GM23338 (cell line): ENCODE results near the gene SEC11A. TPM values are rescaled to one million over a fixed set of nuclear protein-coding genes. Genes with fewer than 3 reads are reported as not detected.

Source experiments
- ATAC-seq: fragments of 200-7000 bp; cut with Tn5 transposase; 3 replicates; pipeline ENCODE4 v1.9.1; 2020
- DNase-seq: peaks from one replicate; pipeline ENCODE4 v3.0.0-alpha.2; 2015; ENCODE audit warnings: low spot score
- H2AFZ ChIP-seq: fragments of 200-600 bp; sonication (generic); 2 replicates; pipeline ENCODE4 v1.8.0; 2016; ENCODE audit warnings: antibody characterized with exemption, mild to moderate bottlenecking, moderate library complexity
- H3F3A ChIP-seq: fragments of 200-600 bp; sonication (generic); replicated peaks from 2 replicates; pipeline ENCODE4 v1.8.0; 2017; ENCODE audit warnings: antibody characterized with exemption, mixed run types, low read depth
- H3K27ac ChIP-seq: fragments of 200-600 bp; sonication (generic); 2 replicates; pipeline ENCODE4 v1.6.1; 2016; ENCODE audit warnings: low read depth
- H3K27me3 ChIP-seq: fragments of 200-600 bp; sonication (generic); 2 replicates; pipeline ENCODE4 v1.8.0; 2016; ENCODE audit warnings: mild to moderate bottlenecking, mixed run types, moderate library complexity; ENCODE audit not compliant: insufficient read depth
- H3K36me3 ChIP-seq: fragments of 200-600 bp; sonication (generic); 2 replicates; pipeline ENCODE4 v1.8.0; 2016; ENCODE audit warnings: mild to moderate bottlenecking; ENCODE audit not compliant: insufficient read depth
- H3K4me1 ChIP-seq: fragments of 200-600 bp; sonication (generic); 2 replicates; pipeline ENCODE4 v1.8.0; 2016; ENCODE audit warnings: mild to moderate bottlenecking, moderate library complexity; ENCODE audit not compliant: insufficient read depth
- H3K4me2 ChIP-seq: fragments of 200-600 bp; sonication (generic); 2 replicates; pipeline ENCODE4 v1.7.1; 2017; ENCODE audit warnings: mixed run types
- H3K4me3 ChIP-seq: fragments of 200-600 bp; sonication (generic); 2 replicates; pipeline ENCODE4 v1.6.1; 2016; ENCODE audit warnings: mixed run types
- H3K79me2 ChIP-seq: fragments of 200-600 bp; sonication (generic); replicated peaks from 2 replicates; pipeline ENCODE4 v1.8.0; 2017; ENCODE audit warnings: mild to moderate bottlenecking; ENCODE audit not compliant: insufficient read depth
- H3K9me2 ChIP-seq: fragments of 200-600 bp; sonication (generic); 2 replicates; pipeline ENCODE4 v1.8.0; 2017; ENCODE audit not compliant: insufficient read depth
- H4K20me1 ChIP-seq: fragments of 200-600 bp; sonication (generic); replicated peaks from 2 replicates; pipeline ENCODE4 v1.8.0; 2017; ENCODE audit warnings: mild to moderate bottlenecking; ENCODE audit not compliant: insufficient read depth
- H3K27ac Mint-ChIP-seq: 2 replicates; pipeline ENCODE4 v1.8.0; 2020; ENCODE audit warnings: inconsistent platforms, mild to moderate bottlenecking, moderate library complexity, mixed read lengths
- H3K27me3 Mint-ChIP-seq: 3 replicates; pipeline ENCODE4 v1.8.0; 2022; ENCODE audit warnings: low read depth, mild to moderate bottlenecking, moderate library complexity, mixed read lengths, inconsistent platforms; ENCODE audit not compliant: insufficient read depth, poor library complexity
- H3K36me3 Mint-ChIP-seq: 3 replicates; pipeline ENCODE4 v1.8.0; 2021; ENCODE audit warnings: low read depth, mild to moderate bottlenecking, inconsistent platforms, moderate library complexity, mixed read lengths
- H3K4me1 Mint-ChIP-seq: 3 replicates; pipeline ENCODE4 v1.8.0; 2020; ENCODE audit warnings: mild to moderate bottlenecking, inconsistent platforms, mixed read lengths
- H3K4me3 Mint-ChIP-seq: 3 replicates; pipeline ENCODE4 v1.8.0; 2021; ENCODE audit warnings: moderate library complexity, mild to moderate bottlenecking, inconsistent platforms, mixed read lengths
- H3K9me3 Mint-ChIP-seq: 3 replicates; pipeline ENCODE4 v1.8.0; 2020; ENCODE audit warnings: moderate library complexity, mild to moderate bottlenecking, inconsistent platforms, mixed read lengths
- CREB1 ChIP-seq: fragments of 250-450 bp; sonication (Bioruptor Pico); IDR thresholded peaks from 2 replicates; pipeline ENCODE4 v1.5.0; 2020; ENCODE audit warnings: low read depth, mild to moderate bottlenecking, moderate library complexity
- CTCF ChIP-seq, 2 experiments: fragments of 200-600 bp in 1 of 2; sonication (generic) in 1 of 2; conservative IDR thresholded peaks; 2 replicates each; pipeline versions ENCODE4 v1.5.1 to v1.6.1; 2016 to 2017; ENCODE audit warnings: antibody characterized with exemption in 2 of 2, low read depth in 2 of 2, mild to moderate bottlenecking in 2 of 2, moderate library complexity in 1 of 2
- EZH2 ChIP-seq: fragments of 200-600 bp; sonication (generic); IDR thresholded peaks from one replicate; pipeline ENCODE4 v1.8.0; 2017; ENCODE audit warnings: antibody characterized with exemption, mild to moderate bottlenecking, low read depth; ENCODE audit not compliant: unreplicated experiment
- EZH2phosphoT487 ChIP-seq: fragments of 200-600 bp; sonication (generic); IDR thresholded peaks from one replicate; pipeline ENCODE4 v1.8.1; 2018; ENCODE audit warnings: antibody characterized with exemption; ENCODE audit not compliant: unreplicated experiment
- JUNB ChIP-seq: IDR thresholded peaks from one replicate; pipeline ENCODE4 v1.6.1; 2016; ENCODE audit warnings: antibody characterized with exemption; ENCODE audit not compliant: unreplicated experiment
- NANOG ChIP-seq: IDR thresholded peaks from 2 replicates; pipeline ENCODE4 v1.6.1; 2016; ENCODE audit warnings: antibody characterized with exemption, borderline replicate concordance
- ZNF114 ChIP-seq: fragments of 250-450 bp; sonication (Bioruptor Pico); IDR thresholded peaks from 2 replicates; pipeline ENCODE4 v1.5.0; 2020; ENCODE audit warnings: mild to moderate bottlenecking, moderate library complexity
- ZNF331 ChIP-seq: fragments of 250-450 bp; sonication (Bioruptor Pico); IDR thresholded peaks from 2 replicates; pipeline ENCODE4 v1.5.0; 2020; ENCODE audit warnings: low read depth, mild to moderate bottlenecking, moderate library complexity
- ZNF462 ChIP-seq: fragments of 250-450 bp; sonication (Bioruptor Pico); IDR thresholded peaks from 2 replicates; pipeline ENCODE4 v1.5.0; 2020; ENCODE audit warnings: mild to moderate bottlenecking, moderate library complexity
- polyA plus RNA-seq: library from polyadenylated mRNA; unstranded; fragments of >200 nt; fragmentation: Nextera tagmentation; extraction: Ambion mirVana; gene quantifications from 2 replicates; pipeline ENCODE4 v1.2.1, GENCODE V29; 2016
- total RNA-seq: library from RNA; depleted of rRNA; stranded (reverse); fragments of >200 nt; shearing (Covaris generic); gene quantifications from 2 replicates; pipeline ENCODE4 v1.2.3, GENCODE V29; 2014

Gene SEC11A
- total and polyA plus RNA-seq, 2 experiments from 2014 or later, result 191 to 257 TPM

GRCh38 chr15:84638103-84638502 lies 77.8 kb downstream of the SEC11A start:
- DNase-seq (peak; percentile 75), ATAC-seq (peak; percentile 35)
- TF ChIP-seq CTCF (conservative IDR thresholded peaks at IDR 0.05; ENCODE audit: low read depth in 2 of 2) (peak; percentile 55 to 89), EZH2phosphoT487 (no peak), JUNB (no peak), EZH2 (no peak), ZNF114 (CRISPR knock-in tag) (no peak)
- H3K27me3 Mint-ChIP-seq, result peaks cover 9% of the 10 kb centered on the region
- Histone ChIP-seq H3K4me2 (0 out of 2 replicates have a peak overlapping the region, but pooled peaks have one; percentile 30), H3F3A (peaks cover 7% of the 10 kb centered on the region; the same call in 1 of the 2 replicates), H3K4me3 (no peak overlapping the region), H3K4me1 (peaks cover 26% of the 10 kb centered on the region), H3K36me3 (peaks cover 7% of the 10 kb centered on the region), H3K27ac (peak overlapping the region; percentile 78), H2AFZ (no peak overlapping the region), H4K20me1 (no peaks in the 10 kb centered on the region), H3K27me3 (peaks cover 12% of the 10 kb centered on the region), H3K79me2 (no peaks in the 10 kb centered on the region), H3K9me2 (no peaks in the 10 kb centered on the region)
- peaks cover 20% of the 10 kb centered on the region for H3K4me1 Mint-ChIP-seq
- peaks cover 53% of the 10 kb centered on the region for H3K36me3 Mint-ChIP-seq
- peak overlapping the region; percentile 76 for H3K27ac Mint-ChIP-seq
- H3K9me3 Mint-ChIP-seq, result no peaks in the 10 kb centered on the region
- H3K4me3 Mint-ChIP-seq, result no peak overlapping the region

- no peaks in the 10 kb centered on the region; the same call in 1 of the 2 replicates for H3K79me2 ChIP-seq
- H2AFZ ChIP-seq, result peak overlapping the region; percentile 33; the same call in 1 of the 2 replicates
- H3K27me3 ChIP-seq, result peaks cover 23% of the 10 kb centered on the region
- no peaks in the 10 kb centered on the region for H3K9me3 Mint-ChIP-seq
- peaks cover 42% of the 10 kb centered on the region for H3K4me1 ChIP-seq
- no peak for ATAC-seq
- H3K27ac Mint-ChIP-seq, result no peak overlapping the region
- no peak for TF ChIP-seq ZNF462 (CRISPR knock-in tag)
- no peak for TF ChIP-seq ZNF331
- peak; percentile 26; the same call in 1 of the 2 replicates for TF ChIP-seq CREB1
- TF ChIP-seq NANOG, result no peak
- peaks cover 37% of the 10 kb centered on the region for H3K4me1 Mint-ChIP-seq
- DNase-seq, result no peak
- peak overlapping the region; percentile 87 for H3K4me2 ChIP-seq
- peaks cover 20% of the 10 kb centered on the region for H3F3A ChIP-seq
- H3K4me3 Mint-ChIP-seq, result peak overlapping the region; percentile 72
- no peaks in the 10 kb centered on the region; the same call in 1 of the 2 replicates for H3K36me3 ChIP-seq
- no peaks in the 10 kb centered on the region for H3K9me2 ChIP-seq
- H4K20me1 ChIP-seq, result no peaks in the 10 kb centered on the region
- no peak overlapping the region for H3K27ac ChIP-seq
- peaks cover 16% of the 10 kb centered on the region for H3K27me3 Mint-ChIP-seq
- H3K4me3 ChIP-seq, result peak overlapping the region; percentile 61
- peaks cover 24% of the 10 kb centered on the region for H3K36me3 Mint-ChIP-seq
Measured at GRCh38 chr15:84634228-84634837, 81.6 kb downstream of the SEC11A start.
